ENCODE data around the gene VSTM2L.

DNA sequence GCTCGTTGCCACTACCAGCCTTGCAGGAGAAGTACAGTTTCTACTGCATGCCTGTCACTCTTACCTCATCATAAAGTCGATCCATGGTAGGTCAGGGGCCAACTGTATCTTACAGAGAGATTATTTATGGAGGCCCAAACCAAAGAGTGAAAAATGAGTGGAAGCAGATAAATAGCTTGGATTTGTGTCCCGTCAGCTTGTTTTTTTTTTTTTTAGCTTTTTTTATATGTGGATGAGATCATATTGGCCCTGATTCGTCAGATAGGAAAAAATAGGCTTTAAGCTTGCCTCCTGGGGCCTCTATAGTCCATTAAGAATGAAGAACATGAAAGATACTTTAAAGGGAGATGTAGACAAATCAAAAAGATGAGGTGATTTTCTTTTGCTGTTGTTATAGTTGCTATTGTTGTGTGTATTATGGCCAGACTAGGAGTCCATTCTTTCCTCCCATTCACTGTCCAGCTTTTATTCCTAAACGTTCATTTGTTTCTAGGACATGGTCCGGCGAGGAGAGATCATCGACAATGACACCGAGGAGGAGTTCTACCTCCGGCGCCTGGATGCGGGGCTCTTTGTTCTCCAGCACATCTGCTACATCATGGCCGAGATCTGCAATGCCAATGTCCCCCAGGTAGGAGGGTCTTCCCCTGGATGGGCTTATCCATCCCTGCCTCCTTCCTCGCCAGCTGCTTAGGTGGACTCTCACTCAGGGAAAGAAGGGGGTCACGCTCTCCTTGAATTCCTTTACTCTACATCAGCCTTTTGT lies 43.3 kb upstream of the VSTM2L start:
- TF ChIP-seq, protein P1, sequence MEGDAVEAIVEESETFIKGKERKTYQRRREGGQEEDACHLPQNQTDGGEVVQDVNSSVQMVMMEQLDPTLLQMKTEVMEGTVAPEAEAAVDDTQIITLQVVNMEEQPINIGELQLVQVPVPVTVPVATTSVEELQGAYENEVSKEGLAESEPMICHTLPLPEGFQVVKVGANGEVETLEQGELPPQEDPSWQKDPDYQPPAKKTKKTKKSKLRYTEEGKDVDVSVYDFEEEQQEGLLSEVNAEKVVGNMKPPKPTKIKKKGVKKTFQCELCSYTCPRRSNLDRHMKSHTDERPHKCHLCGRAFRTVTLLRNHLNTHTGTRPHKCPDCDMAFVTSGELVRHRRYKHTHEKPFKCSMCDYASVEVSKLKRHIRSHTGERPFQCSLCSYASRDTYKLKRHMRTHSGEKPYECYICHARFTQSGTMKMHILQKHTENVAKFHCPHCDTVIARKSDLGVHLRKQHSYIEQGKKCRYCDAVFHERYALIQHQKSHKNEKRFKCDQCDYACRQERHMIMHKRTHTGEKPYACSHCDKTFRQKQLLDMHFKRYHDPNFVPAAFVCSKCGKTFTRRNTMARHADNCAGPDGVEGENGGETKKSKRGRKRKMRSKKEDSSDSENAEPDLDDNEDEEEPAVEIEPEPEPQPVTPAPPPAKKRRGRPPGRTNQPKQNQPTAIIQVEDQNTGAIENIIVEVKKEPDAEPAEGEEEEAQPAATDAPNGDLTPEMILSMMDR (conservative IDR thresholded peaks at IDR 0.05 in 1 of 2, IDR thresholded peaks at IDR 0.05 in 1 of 2; ENCODE audit: low read depth in 1 of 2, low read length in 2 of 2), result no peak
- no peak for TF ChIP-seq EZH2 (IDR thresholded peaks at IDR 0.05; ENCODE audit: low read length, missing control alignments)

All from fibroblast of lung (primary cell).